GM18909 (cell line): ENCODE data around the gene TPI1.

Source experiments
- ATAC-seq: cut with Tn5 transposase; IDR thresholded peaks from one replicate; pipeline ENCODE4 v1.9.1; 2021; ENCODE audit warnings: mild to moderate bottlenecking; ENCODE audit not compliant: unreplicated experiment, poor library complexity

Gene TPI1

DNA sequence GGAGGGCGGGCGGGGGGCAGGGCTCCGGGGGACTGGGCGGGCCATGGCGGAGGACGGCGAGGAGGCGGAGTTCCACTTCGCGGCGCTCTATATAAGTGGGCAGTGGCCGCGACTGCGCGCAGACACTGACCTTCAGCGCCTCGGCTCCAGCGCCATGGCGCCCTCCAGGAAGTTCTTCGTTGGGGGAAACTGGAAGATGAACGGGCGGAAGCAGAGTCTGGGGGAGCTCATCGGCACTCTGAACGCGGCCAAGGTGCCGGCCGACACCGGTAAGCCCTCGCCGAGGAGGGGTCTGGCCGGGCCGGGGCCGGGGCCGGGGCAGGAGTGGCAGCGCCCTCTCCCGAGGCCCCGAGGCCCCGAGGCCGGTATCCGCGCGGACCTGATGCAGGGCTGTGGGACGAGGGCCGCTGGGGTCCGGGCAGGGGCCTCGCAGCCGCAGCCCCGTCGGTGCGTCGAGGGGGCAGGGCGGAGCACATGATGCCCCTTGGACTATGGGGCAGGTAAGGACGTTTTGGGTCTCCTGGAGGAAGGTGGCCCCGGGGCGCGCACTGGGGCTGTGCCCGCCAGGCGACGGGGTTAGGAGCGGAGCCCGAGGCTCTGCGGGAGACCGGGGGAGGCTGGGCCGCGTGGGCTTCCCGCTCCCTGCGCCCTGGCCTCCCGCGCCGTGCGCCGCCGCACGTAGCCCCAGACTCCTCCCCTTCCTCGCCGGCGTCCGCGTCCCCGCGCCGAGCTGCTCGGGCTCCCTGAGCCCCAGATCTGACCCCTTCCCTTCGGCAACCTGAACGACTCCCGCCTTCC, at the start of gene TPI1:
TPI1 (plus strand) TSS at position 119 of the 798 bp plus-strand sequence; CDS start at position 155, 36 bp downstream.
- ATAC-seq: peak; percentile 66

DNA sequence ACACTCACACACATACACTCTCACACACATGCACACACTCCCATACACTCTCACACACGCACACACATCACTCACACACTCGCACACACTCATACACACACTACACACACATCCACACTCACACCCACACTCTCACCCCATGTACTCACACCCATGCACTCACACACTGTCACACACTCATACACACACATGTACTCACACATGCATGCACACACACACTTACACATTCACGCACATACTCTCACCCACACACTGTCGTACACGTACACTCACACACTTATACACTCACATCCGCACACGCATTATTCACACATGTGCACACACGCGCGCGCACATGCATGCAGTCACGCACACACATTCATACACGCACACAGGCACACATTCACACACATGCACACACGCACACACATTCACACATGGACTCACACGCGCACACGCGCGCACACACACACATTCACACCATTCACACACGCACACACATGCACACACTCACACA, 49.6 kb upstream of the TPI1 start:
- no peak for ATAC-seq

DNA sequence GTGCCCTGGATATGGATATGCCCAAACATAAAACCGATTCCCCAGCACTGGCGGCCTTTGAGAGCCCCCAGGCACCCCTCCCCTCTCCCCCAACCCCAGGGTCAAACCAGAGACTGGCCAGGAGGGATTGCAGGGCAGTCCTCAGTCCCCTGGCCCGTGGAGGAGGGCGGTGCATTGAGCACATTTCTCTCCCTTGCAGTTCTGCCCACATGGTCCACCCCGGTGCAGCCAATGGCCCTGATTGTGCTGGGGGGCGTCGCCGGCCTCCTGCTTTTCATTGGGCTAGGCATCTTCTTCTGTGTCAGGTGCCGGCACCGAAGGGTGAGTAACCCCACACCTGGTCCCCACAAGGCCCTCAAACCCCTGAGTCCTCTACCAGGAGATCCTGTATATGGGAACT, 49.1 kb upstream of the TPI1 start:
- no peak for ATAC-seq

DNA sequence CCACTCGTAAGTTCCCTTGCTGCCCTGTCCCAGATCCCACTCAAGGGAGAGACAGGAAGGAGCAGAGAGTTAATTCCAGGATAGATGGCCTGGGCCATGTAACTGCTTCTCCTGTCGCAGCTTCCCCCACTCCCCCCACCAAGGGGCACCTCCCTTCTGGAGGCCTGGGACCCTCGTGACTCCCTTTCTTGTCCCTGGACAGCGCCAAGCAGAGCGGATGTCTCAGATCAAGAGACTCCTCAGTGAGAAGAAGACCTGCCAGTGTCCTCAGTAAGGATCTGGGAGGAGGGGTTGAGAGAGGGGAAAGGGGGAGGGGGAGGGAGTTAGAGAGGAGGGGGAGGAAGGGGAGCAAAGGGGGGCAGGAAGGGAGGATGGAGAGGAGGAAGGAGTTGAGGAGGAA, 48.7 kb upstream of the TPI1 start:
- no peak for ATAC-seq

DNA sequence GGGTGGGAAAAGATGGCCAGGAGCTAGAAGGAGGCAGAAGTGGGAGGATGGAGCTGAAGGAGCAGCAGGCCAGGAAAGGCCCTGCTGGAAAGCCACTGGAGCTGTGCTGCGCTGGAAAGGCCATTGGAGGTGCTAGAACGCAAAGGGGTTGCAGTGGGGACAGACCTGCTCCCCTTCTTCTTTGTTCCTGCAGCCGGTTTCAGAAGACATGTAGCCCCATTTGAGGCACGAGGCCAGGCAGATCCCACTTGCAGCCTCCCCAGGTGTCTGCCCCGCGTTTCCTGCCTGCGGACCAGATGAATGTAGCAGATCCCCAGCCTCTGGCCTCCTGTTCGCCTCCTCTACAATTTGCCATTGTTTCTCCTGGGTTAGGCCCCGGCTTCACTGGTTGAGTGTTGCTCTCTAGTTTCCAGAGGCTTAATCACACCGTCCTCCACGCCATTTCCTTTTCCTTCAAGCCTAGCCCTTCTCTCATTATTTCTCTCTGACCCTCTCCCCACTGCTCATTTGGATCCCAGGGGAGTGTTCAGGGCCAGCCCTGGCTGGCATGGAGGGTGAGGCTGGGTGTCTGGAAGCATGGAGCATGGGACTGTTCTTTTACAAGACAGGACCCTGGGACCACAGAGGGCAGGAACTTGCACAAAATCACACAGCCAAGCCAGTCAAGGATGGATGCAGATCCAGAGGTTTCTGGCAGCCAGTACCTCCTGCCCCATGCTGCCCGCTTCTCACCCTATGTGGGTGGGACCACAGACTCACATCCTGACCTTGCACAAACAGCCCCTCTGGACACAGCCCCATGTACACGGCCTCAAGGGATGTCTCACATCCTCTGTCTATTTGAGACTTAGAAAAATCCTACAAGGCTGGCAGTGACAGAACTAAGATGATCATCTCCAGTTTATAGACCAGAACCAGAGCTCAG, 48.0 kb upstream of the TPI1 start:
- ATAC-seq: no peak

DNA sequence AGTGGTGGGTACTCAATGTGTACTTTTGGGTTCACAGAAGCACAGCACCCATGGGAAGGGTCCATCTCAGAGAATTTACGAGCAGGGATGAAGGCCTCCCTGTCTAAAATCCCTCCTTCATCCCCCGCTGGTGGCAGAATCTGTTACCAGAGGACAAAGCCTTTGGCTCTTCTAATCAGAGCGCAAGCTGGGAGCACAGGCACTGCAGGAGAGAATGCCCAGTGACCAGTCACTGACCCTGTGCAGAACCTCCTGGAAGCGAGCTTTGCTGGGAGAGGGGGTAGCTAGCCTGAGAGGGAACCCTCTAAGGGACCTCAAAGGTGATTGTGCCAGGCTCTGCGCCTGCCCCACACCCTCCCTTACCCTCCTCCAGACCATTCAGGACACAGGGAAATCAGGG, 47.2 kb upstream of the TPI1 start:
- ATAC-seq: no peak

DNA sequence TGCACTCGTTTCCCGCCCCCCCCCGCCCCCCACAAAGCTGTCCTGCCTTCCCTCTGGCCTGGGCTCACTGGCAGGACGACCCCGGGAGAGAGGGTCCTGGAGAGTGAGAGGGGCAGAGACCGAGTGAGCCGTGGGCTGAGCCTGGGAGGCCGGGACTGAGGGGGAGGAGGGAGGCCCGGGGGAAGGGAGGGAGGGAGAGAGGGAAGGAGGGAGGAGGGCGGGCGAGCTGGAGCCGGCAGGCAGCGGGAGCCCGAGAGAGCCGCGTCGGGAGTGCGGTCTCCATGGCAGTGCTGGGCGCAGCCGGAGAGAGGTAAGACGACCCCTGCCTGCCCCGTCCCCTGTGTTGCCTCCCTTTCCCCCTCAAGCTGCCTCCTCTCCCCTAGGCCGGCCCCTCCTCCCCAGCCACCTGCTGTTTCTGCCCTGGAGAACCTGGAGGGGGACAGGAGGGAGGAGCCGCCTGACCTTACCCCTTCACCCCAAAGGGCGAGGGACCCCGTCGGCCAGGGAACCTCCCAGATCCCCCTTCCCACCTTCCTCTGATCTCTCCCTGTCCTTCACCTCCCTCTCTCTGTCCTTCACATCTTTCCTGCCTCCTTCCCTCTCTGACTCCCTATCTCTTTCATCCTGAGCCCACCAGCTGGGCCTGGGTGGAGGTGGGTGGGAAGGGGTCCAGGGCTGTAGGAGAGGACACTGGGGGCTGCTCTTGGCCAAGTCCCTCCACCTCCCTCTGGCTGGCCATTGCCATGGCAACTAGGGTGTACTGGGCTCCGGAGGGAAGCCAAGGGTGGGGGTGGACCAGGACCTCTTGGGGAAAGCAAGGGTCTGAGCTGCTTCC, 45.5 kb upstream of the TPI1 start, which contains the start of gene GPR162:
GPR162 (plus strand) TSS at position 231 of the 835 bp plus-strand sequence. CDS start 2,078 bp downstream, outside the sequence.
- no peak for ATAC-seq

DNA sequence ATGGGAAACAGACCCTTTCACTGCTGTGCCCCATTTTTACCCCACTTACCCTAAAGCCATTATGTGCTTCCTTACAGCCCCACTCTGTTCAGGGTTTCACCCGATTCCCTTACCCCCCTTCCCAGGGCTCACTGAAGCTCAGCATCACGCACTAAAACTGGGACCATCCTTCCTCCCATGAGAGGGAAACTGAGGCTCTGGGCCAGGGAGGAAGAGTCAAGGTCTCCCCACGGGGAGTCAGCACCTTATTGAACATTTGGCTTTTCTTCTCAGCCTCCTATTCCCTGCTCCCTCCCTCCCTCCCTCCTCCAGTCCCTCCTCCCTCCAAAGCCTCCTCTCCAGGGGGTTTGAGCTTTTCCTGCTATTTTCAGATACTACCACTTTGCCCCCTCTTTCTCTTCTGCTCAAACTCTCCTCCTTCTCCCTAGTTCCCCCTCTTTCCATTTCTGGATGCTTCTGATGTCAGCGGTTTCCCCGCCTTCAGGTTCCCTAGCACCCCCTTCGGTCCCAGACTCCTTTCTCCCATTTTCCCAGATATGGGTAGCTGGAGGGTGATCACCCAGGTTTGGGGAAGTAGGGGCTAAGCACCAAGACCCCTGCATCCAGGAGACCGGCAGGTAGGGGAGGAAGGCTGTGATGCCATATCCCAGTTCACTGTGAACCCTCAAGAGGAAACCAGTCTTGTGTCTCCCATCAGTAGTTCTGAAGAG, 44.8 kb upstream of the TPI1 start:
- ATAC-seq: no peak

DNA sequence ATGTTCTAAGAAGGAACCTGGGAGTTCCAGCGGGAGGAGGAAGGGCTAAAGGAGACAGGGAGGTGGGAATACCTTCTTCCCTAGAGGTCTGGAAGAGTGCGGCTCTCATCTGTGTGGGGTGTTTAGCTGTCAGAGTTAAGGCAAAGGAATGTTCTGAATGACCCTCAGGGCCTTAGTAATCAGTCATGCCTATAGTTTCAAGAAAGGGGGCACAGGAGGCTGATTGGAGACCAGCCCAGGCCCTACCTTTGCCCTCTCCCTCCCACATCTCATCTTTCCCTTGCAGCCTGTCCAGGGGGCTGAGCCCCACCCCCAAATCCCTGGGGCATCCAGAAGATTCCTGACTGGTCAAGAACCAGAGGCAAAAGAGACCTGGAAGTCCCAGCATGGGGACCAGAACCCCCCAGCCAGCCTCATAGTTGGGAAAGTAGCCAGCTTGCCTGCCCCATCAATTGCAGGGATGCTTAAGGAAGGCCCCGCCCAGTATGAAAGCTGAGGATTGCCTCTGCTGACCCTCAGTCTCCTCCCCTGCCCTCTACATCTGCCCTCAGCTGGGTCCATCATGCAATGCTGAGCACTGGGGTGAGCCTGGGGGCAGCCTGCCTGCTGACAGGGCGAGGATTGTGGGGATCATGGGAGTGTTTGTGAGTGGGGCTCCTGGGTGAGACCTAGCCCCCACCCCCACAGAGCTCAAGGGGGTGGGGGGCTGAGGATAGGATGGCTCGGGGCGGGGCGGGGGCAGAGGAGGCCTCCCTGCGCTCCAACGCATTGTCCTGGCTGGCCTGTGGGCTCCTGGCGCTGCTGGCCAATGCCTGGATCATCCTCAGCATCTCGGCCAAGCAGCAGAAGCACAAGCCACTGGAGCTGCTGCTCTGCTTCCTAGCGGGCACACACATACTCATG, 43.9 kb upstream of the TPI1 start:
- no peak for ATAC-seq

DNA sequence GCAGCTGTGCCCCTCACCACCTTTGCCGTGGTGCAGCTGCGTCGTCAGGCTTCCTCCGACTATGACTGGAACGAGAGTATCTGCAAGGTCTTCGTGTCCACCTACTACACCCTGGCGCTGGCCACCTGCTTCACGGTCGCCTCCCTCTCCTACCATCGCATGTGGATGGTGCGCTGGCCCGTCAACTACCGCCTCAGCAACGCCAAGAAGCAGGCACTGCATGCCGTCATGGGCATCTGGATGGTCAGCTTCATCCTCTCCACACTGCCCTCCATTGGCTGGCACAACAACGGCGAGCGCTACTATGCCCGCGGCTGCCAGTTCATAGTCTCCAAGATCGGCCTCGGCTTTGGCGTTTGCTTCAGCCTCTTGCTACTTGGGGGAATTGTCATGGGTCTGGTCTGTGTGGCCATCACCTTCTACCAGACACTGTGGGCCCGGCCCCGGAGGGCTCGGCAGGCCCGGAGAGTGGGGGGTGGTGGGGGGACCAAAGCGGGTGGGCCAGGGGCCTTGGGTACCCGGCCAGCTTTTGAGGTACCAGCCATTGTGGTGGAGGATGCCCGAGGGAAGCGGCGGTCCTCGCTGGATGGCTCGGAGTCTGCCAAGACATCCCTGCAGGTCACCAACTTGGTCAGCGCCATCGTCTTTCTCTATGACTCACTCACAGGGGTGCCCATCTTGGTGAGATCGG, 43.1 kb upstream of the TPI1 start:
- no peak for ATAC-seq

DNA sequence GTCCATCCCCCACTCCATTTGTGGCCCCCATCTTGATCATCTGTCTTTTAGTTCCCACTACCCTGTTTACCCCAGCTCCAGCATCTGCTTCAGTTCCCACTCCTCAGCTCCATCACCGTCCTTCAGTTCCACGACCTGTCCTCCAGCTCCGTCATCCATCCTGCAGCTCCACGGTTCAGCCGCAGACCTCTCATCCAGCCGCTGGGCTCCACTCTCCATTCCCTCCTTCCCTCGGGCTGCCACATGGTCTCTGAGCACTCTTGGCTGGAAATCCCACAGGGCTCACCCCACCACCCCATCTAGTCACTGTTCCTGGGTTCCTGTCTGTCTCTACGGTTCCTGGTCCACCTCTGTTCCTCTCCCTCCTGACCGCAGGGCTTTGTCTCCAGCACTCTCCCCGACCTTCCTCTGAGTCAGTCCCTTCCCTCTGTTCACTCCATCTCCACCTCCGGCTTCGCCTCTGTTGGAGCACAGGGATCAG, 42.4 kb upstream of the TPI1 start:
- no peak for ATAC-seq

DNA sequence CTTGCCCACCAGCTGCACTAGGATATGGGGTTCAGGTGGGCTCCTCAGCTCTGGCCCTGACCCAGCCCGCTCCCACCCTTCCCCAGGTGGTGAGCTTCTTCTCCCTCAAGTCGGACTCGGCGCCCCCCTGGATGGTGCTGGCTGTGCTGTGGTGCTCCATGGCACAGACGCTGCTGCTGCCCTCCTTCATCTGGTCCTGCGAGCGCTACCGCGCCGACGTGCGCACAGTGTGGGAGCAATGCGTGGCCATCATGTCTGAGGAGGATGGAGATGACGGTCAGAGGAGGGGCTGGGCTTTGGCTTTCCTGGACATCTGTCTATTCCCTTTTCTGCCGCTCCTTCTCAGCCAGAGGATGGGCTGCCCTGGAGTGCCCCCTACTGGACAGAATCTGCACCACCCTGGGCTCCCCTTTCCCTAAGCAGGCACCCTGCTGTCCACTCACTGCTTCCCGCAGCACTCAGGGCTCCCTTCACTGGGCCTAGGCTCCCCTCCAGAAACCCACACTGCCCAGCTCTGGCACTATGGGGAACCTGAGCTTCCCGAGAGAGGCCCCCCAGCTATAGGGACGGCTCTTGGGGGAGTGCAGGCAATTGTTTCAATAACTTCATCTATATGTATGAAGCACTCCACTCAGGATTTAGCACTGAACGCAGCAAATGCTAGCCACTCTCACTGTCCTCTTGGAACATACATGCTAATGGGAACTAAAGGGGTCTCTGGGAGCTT, 41.8 kb upstream of the TPI1 start:
- ATAC-seq: peak; percentile 43

DNA sequence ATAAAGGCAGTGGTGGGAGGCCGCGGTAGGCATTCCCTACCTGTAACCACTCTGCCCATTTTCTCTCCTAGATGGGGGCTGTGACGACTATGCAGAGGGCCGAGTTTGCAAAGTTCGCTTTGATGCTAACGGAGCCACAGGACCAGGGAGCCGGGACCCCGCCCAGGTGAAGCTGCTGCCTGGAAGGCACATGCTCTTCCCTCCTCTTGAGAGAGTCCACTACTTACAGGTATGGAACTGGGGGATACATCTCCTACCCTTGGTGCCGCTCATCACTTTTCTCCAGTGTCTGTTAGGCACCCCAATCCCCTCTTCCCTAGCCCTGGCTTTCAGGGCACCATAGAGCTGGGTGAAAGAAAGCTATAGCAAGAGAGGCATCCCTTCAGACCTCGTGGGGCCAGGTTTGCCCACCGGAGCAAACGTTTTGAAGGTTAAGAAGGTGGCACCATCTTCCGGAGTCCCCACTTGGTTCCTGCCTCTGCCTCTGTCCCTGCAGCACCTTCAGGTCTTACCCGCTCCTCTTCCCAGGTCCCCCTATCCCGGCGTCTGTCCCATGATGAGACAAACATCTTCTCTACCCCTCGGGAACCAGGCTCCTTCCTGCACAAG, 41.1 kb upstream of the TPI1 start:
- ATAC-seq: no peak

DNA sequence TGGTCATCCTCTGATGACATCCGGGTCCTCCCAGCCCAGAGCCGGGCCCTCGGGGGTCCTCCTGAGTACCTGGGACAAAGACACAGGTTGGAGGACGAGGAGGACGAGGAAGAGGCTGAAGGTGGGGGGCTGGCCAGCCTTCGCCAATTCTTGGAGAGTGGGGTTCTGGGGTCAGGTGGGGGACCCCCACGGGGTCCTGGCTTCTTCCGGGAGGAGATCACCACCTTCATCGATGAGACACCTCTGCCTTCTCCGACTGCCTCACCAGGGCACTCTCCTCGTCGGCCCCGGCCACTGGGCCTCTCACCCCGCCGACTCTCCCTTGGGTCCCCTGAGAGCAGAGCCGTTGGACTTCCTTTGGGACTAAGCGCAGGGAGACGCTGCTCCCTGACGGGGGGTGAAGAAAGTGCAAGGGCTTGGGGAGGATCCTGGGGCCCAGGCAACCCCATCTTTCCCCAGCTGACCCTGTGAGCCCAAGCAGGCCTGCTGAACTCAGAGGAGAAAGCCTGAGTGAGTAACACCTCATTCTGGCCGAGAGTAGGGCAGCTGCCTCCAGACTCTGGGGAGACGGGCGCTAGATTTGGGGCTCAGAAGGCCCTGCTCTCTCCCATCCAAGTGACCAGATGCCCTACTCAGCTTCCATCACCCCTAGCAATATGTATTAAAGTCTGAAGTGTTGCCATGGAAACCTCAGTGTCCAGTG, 40.4 kb upstream of the TPI1 start:
- ATAC-seq: no peak

DNA sequence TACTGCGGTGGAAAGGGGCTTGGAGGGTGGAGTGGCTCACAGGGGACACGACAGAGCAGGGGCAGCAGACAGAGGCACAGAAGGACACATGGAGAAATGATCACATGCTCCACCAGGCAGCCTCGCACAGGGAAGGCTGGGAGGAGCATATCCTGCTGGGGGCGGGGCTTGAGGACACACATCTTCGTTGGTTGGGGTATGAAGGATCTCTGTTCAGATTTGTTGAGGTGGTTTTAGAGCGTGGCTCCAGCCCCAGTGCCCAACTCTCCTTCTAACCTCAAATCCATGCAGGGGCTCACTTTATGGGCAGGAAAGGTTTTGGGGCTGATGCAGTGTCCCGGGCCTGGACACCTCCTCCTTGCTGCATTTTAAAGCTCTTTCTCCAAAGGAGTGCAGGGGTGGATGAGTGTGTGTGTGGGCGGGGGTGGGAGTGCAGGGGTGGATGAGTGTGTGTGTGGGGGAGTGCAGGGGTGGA, 39.9 kb upstream of the TPI1 start:
- no peak for ATAC-seq
